ENCODE measurements around the gene MAGI1. TPM values are rescaled to one million over a fixed set of nuclear protein-coding genes. Genes with fewer than 3 reads are reported as not detected.

MAGI1 gene
- total RNA-seq, 6 donors from 2014 or later = 33.0 to 72.9 (median 62.4) TPM

GRCh38 chr3:65703820-65704219, 334.9 kb downstream of the MAGI1 start:
- Histone ChIP-seq H3K4me3 (no peak overlapping the region), H3K36me3 (no peaks in the 10 kb centered on the region), H3K27ac (no peak overlapping the region), H3K4me1 (no peaks in the 10 kb centered on the region), H3K9me3 (no peaks in the 10 kb centered on the region), H3K27me3 (no peaks in the 10 kb centered on the region)
- no peak for ATAC-seq (ENCODE audit: low FRiP score in 2 of 2)
- 86 to 93% methylated on average over 2 of the region's 2 CpGs for WGBS, 2 donors
- no peak for DNase-seq
- TF ChIP-seq EP300 (IDR thresholded peaks at IDR 0.05) (no peak), POLR2A (IDR thresholded peaks at IDR 0.05) (no peak), CTCF (IDR thresholded peaks at IDR 0.05) (no peak), POLR2AphosphoS5 (IDR thresholded peaks at IDR 0.05) (no peak)

GRCh38 chr3:65703026-65703425, 335.7 kb downstream of the MAGI1 start:
- DNase-seq = no peak
- no peaks in the 10 kb centered on the region for H3K4me1 ChIP-seq
- H3K9me3 ChIP-seq = no peaks in the 10 kb centered on the region
- H3K4me3 ChIP-seq = no peak overlapping the region
- no peak for ATAC-seq (ENCODE audit: low FRiP score in 2 of 2)
- H3K36me3 ChIP-seq = no peaks in the 10 kb centered on the region
- TF ChIP-seq EP300 (IDR thresholded peaks at IDR 0.05) (no peak), CTCF (IDR thresholded peaks at IDR 0.05) (no peak), POLR2A (IDR thresholded peaks at IDR 0.05) (no peak), POLR2AphosphoS5 (IDR thresholded peaks at IDR 0.05) (no peak)
- 83 to 88% methylated on average over 4 to 5 of the region's 5 CpGs for WGBS, 2 donors
- no peak overlapping the region for H3K27ac ChIP-seq
- no peaks in the 10 kb centered on the region for H3K27me3 ChIP-seq

- Histone ChIP-seq H3K36me3 (no peaks in the 10 kb centered on the region), H3K27ac (no peak overlapping the region), H3K4me1 (no peaks in the 10 kb centered on the region), H3K4me3 (no peak overlapping the region), H3K9me3 (no peaks in the 10 kb centered on the region), H3K27me3 (no peaks in the 10 kb centered on the region)
- TF ChIP-seq EP300 (IDR thresholded peaks at IDR 0.05) = no peak
- no peak for TF ChIP-seq POLR2A (IDR thresholded peaks at IDR 0.05)
- no peak for TF ChIP-seq POLR2AphosphoS5 (IDR thresholded peaks at IDR 0.05)
- TF ChIP-seq CTCF (IDR thresholded peaks at IDR 0.05) = no peak
- WGBS, 2 donors = 83 to 95% methylated on average over 2 of the region's 2 CpGs
- ATAC-seq (ENCODE audit: low FRiP score in 2 of 2) (no peak), DNase-seq (no peak)
These were observed 336.5 kb downstream of the MAGI1 start for GRCh38 chr3:65702202-65702601.

GRCh38 chr3:65701516-65701915, 337.2 kb downstream of the MAGI1 start:
- no peaks in the 10 kb centered on the region for H3K27me3 ChIP-seq
- DNase-seq (no peak), ATAC-seq (ENCODE audit: low FRiP score in 2 of 2) (no peak)
- no peaks in the 10 kb centered on the region for H3K4me1 ChIP-seq
- H3K4me3 ChIP-seq = no peak overlapping the region
- no peaks in the 10 kb centered on the region for H3K9me3 ChIP-seq
- TF ChIP-seq POLR2AphosphoS5 (IDR thresholded peaks at IDR 0.05) (no peak), EP300 (IDR thresholded peaks at IDR 0.05) (no peak), POLR2A (IDR thresholded peaks at IDR 0.05) (no peak), CTCF (IDR thresholded peaks at IDR 0.05) (no peak)
- WGBS, 2 donors = 94 to 97% methylated on average over 4 of the region's 4 CpGs
- H3K36me3 ChIP-seq = no peaks in the 10 kb centered on the region
- no peak overlapping the region for H3K27ac ChIP-seq

- no peaks in the 10 kb centered on the region for H3K9me3 ChIP-seq
- no peak overlapping the region for H3K4me3 ChIP-seq
- DNase-seq (no peak), ATAC-seq (ENCODE audit: low FRiP score in 2 of 2) (no peak)
- WGBS, 2 donors = 77 to 81% methylated on average over 3 of the region's 3 CpGs
- no peaks in the 10 kb centered on the region for H3K36me3 ChIP-seq
- TF ChIP-seq EP300 (IDR thresholded peaks at IDR 0.05) (no peak), CTCF (IDR thresholded peaks at IDR 0.05) (no peak), POLR2A (IDR thresholded peaks at IDR 0.05) (no peak), POLR2AphosphoS5 (IDR thresholded peaks at IDR 0.05) (no peak)
- no peaks in the 10 kb centered on the region for H3K27me3 ChIP-seq
- H3K27ac ChIP-seq = no peak overlapping the region
- peaks cover 0 to 8% (median 5%) of the 10 kb centered on the region in 4 donors for H3K4me1 ChIP-seq
These were observed 349.3 kb downstream of the MAGI1 start for GRCh38 chr3:65689436-65689835.
